AG04449 (cell line): ENCODE measurements around the gene ATP10A.
A peak's percentile ranks its signal among the peaks of the same experiment; 100 is the strongest.

Source experiments
- CTCF ChIA-PET: fragments of 350-600 bp; formaldehyde crosslinking; extraction: SDS; loops from one replicate; lab custom pipeline; 2021; ENCODE audit warnings: antibody characterized with exemption; lab: Yijun Ruan, JAX
- POLR2A ChIA-PET: fragments of 400-600, 350-600 bp; formaldehyde crosslinking; extraction: SDS; loops from one replicate; lab custom pipeline; 2020; ENCODE audit warnings: antibody characterized with exemption, inconsistent platforms; lab: Yijun Ruan, JAX
- DNase-seq: peaks from one replicate; pipeline ENCODE4 v3.0.0-alpha.2; 2010; ENCODE audit warnings: low read depth, low spot score
- H3K4me3 ChIP-seq: 2 replicates; pipeline ENCODE4 v1.5.1; 2011; ENCODE audit warnings: low read depth, mild to moderate bottlenecking, control low read depth, low read length
- CTCF ChIP-seq: IDR thresholded peaks from one replicate; pipeline ENCODE4 v1.5.1; 2011; ENCODE audit warnings: mild to moderate bottlenecking, moderate library complexity, low read length, control low read depth, inconsistent platforms; ENCODE audit not compliant: insufficient read depth; ENCODE audit errors: missing control alignments

The ATP10A gene

GRCh38 chr15:25852661-25853524 is 10.2 kb downstream of the ATP10A start:
- no peak for TF ChIP-seq CTCF
- no peak overlapping the region for H3K4me3 ChIP-seq
- DNase-seq: no peak
- CTCF ChIA-PET: interaction anchor here (1.0 to 1.7 kb wide), 4 partner anchors 9 to 81 kb away, joined by 3 to 6 read pairs (median 3); no protein-coding TSS in a partner anchor
- POLR2A ChIA-PET: no interaction called here

DNA sequence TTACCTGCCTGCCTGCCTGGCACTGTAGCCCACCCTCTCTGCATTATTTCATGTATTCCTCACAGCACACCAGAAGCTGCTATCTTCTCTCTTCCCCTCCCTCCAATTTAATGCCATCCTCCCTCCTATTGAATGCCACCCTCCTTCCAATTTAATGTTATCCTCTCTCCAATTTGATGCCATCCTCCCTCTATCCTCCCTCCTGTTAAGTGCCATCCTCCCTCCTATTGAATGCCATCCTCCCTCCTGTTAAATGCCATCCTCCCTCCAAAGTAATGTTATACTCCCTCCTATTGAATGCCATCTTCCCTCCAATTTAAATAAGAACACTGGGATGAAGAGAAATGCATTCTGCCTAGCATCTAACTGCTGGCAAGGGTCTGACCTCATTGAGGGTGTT is 11.1 kb downstream of the ATP10A start:
- ChIA-PET CTCF (interaction anchor here (1.0 kb wide), 1 partner anchor 84 kb away, joined by 3 read pairs; no protein-coding TSS in a partner anchor), POLR2A (interaction anchor here (0.6 kb wide), 1 partner anchor 55 kb away, joined by 3 read pairs; no protein-coding TSS in a partner anchor)
- no peak for TF ChIP-seq CTCF
- no peak for DNase-seq
- H3K4me3 ChIP-seq: no peak overlapping the region

- DNase-seq: no peak
- ChIA-PET CTCF (no interaction called here), POLR2A (no interaction called here)
- peak overlapping the region; percentile 51 for H3K4me3 ChIP-seq
- TF ChIP-seq CTCF: no peak
These were observed 12.7 kb downstream of the ATP10A start for GRCh38 chr15:25850154-25851111.

GRCh38 chr15:25849157-25849921 is 13.8 kb downstream of the ATP10A start:
- ChIA-PET CTCF (interaction anchor here (1.4 to 2.6 kb wide), 3 partner anchors 18 to 85 kb away, joined by 3 to 15 read pairs (median 10); no protein-coding TSS in a partner anchor), POLR2A (interaction anchor here (0.6 to 1.1 kb wide), 2 partner anchors 13 to 84 kb away, joined by 3 to 4 read pairs; partner anchors contain the start of gene ATP10A)
- peak overlapping the region; percentile 47 for H3K4me3 ChIP-seq
- peak; percentile 92 for DNase-seq
- TF ChIP-seq CTCF: no peak

GRCh38 chr15:25848784-25849156 is 14.4 kb downstream of the ATP10A start:
- TF ChIP-seq CTCF: no peak
- DNase-seq: no peak
- POLR2A ChIA-PET: interaction anchor here (0.6 to 1.1 kb wide), 2 partner anchors 14 to 85 kb away, joined by 3 to 4 read pairs; partner anchors contain the start of gene ATP10A
- peak overlapping the region; percentile 47 for H3K4me3 ChIP-seq
- CTCF ChIA-PET: interaction anchor here (1.4 to 2.6 kb wide), 3 partner anchors 17 to 85 kb away, joined by 3 to 15 read pairs (median 10); no protein-coding TSS in a partner anchor
